Measurements from ENCODE around the gene ELMO1.

The ELMO1 gene

GRCh38 chr7:36928311-36928710 is 520.4 kb downstream of the ELMO1 start:
- no peak for DNase-seq

DNA sequence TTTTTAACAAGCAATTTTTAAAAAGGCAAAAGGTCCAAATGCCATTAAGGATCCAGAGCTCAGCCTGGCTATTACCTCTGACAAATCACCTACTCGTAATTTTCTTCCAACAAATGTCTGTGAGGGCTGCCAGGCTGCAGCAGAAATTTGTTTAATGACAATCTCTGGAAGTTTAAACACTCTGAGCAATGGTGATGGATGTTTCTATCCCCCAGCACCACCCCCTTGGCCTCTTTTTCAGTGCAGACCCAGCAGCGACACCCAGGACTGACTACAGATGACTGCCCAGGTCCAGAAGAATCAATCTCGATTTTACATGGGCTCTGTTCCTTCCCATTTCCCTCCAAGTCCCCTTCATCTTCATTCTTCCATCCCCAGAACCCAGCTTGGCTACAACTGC is 523.0 kb downstream of the ELMO1 start:
- DNase-seq = no peak

- no peak for DNase-seq
Measured at GRCh38 chr7:36925207-36925606, 523.5 kb downstream of the ELMO1 start.

DNA sequence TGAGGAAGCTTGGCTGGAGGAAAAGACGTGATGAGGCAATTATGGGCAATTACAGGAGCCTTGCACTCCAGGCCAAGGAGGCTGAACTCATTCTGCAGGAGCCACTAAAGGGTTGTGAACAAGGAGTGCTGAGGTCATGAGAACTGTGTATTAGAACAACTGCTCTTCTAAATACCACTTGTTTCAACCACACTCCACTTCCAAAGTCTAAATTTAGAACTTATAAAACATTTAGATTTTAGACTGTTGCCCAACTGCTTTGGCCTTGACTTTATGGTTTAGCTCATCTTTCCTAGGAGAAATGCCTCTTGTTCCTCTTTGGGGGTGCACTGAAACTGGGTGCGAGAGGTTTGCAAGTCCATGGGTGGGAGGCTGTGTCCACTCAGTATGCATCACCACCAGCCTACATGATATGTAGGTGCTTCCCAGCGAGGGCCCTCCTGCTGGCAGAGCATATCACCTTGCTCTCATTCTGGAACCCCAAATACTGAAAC is 524.7 kb downstream of the ELMO1 start:
- no peak for DNase-seq

DNA sequence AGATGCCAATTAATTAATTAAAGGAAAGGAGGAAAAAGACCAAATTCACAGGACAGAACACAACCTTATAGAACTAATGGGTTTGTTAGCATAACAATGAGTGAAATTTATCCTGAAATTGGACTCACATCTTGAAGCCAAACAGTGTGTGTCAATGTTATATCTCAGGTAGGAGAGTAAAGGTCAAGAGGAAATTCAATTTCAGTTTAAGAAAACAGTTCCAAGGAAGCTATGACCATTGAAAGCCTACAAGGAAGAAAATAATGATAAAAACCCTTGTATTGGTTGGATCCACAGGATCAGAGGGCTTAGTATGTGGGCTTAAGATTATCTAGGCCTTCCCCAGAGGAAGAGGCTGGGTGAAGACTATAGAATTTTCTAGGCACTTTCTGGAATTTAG is 525.5 kb downstream of the ELMO1 start:
- DNase-seq = no peak

GRCh38 chr7:36920433-36920832 is 528.2 kb downstream of the ELMO1 start:
- no peak for DNase-seq

GRCh38 chr7:36919738-36920137 is 528.9 kb downstream of the ELMO1 start:
- no peak for DNase-seq

DNA sequence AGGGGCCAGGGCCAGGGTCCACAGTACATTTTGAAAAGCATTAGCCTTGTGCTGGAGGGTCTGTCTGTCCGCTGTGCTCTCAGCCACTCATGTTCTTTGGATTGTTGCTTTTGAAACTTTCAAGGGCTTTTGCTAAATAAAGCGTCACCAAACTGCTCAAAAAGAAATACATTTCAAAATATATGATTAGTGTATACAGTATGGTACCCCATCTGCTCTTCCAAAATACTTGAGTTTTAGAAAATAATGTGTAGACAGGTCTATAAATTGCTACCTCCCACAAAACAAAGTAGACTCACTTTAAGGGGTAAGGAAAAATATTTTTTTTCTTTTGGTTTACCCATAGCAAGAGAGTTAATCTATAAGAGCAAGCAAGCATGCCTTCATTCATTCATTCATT is 530.1 kb downstream of the ELMO1 start:
- DNase-seq = no peak

DNA sequence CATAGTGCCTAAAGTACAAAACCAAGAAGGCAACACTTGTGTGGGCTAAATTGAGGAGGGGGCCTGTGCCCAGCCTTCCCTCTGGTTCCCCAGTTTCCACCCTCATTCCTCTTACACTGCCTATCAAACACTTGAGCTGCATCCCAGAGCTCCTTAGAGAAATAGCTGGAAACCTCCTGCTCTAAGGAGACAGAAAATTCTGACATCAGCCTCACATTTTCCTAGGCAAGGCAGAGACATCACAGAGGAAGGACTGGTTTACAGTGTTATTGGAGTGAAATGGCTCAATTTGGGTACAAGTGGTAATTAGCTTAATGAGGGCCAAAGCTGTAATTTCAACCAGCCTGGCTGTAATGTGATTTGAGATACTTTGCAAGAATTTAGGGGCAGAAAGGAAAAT is 532.0 kb downstream of the ELMO1 start:
- DNase-seq = no peak

GRCh38 chr7:36916116-36916515 is 532.5 kb downstream of the ELMO1 start:
- no peak for DNase-seq

- DNase-seq = no peak
Measured at GRCh38 chr7:36911788-36912187, 536.9 kb downstream of the ELMO1 start.

GRCh38 chr7:36910859-36911258 is 537.8 kb downstream of the ELMO1 start:
- no peak for DNase-seq

DNA sequence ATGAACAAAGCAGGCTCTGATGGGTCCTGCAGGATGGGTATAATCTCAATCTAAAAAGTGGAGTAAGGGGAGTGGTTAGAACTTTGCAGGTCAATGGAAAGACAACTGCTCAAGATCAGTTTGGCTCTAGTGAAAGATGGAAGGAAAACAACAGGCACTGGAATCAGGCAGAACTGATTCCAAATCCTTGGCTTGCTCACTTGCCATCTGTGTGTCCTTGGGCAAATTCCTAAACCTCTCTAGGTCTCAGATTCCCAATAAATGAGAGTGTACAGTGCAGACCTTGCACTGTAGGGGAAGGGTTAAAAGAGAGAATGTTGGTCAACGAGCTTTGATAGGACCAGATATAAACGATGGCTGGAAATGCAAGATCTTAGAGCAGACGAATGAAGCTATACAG is 538.3 kb downstream of the ELMO1 start:
- no peak for DNase-seq

GRCh38 chr7:36906956-36907635 is 541.6 kb downstream of the ELMO1 start:
- no peak for DNase-seq

- no peak for DNase-seq
Measured at GRCh38 chr7:36906448-36906847, 542.2 kb downstream of the ELMO1 start.

DNA sequence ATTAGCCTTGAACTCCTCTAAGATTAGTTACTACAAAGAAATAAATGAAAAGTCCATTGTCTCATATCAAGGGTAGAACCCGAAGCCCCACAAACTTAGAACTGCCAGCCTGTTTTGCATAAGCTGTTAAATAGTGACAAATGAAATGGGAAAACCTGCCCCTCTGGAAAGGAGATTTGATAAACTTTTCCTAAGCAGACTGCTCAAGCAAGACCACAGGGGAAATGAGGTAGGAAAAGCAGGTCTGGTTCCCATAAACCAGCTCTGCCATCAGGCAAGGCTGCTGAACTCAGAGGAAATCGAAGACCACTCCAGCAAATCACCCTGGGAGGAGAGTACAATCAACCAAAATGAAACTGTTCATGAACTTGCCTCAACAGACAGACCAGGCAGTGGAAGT is 542.8 kb downstream of the ELMO1 start:
- DNase-seq = no peak

DNA sequence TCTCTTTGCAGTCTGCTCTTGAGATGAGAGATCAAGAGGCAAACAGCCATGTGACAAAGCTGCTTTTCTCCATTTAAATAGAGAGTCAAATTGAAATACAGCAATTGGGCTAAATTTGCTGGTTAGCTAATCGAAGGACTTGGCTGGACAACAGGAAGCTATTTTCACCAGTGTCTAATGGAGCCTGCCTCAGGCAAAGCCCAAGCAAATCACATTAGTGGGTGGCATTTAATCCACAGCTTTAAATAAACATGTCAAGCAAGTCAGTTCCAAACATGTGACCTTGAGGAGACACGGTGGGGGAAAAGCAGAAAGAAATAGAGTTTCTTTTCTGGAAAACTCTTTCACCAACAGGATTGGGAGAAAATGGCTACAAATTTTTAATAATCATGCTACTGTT is 543.9 kb downstream of the ELMO1 start:
- DNase-seq = no peak

DNA sequence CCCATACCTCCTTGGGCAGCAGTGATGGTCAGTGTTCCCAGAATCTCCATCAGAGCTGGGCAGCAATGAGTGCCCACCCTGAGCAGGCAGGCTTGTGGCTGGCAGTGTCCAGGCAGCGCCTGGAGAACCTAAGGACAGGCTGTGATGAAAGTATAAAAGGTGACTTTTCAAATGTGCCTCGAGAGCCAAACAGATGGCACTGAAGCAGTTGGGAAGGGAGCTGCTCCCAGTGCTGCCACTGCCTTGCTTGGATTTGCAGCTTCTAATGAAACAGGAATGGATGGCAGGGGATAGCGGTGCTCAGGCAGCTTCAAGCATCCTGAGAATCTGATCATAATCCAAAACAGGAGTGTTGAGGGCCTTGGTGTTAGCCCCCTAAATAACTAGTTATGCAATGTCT is 544.6 kb downstream of the ELMO1 start:
- no peak for DNase-seq

DNA sequence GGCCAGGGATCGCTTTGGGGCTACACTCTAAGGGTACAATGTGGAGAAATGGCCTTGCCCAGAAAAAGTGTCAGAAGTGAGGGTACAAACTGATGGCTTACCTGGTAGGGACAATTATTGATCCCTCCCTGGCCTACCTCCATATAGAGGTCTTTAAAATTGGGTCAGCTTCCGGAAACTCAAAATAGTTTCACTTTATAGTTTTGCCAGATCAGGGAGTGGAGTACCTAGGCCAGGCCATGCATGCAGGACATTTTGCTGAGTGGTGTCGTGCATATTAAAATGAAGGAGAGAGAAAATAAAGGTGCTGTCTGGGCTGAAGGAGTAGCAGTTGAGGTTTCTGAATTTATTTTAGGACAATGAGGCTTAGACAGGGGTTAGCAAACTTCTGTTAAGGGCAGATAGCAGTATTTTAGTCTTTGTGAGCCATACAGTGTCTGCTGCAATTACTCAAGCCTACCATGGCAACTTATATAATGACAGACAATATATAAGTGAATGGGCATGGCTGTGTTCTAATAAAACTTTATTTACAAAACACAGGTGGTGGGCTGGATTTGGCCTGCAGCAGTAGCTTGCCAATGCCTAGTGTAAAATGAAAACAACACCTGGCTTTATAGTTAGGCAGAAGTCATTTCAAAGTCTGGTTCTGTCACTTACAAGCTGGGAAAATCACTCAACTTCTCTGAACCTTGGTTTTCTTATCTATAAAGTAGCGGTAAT is 547.5 kb downstream of the ELMO1 start:
- DNase-seq = no peak

GRCh38 chr7:36898186-36898585 is 550.5 kb downstream of the ELMO1 start:
- DNase-seq = no peak

DNA sequence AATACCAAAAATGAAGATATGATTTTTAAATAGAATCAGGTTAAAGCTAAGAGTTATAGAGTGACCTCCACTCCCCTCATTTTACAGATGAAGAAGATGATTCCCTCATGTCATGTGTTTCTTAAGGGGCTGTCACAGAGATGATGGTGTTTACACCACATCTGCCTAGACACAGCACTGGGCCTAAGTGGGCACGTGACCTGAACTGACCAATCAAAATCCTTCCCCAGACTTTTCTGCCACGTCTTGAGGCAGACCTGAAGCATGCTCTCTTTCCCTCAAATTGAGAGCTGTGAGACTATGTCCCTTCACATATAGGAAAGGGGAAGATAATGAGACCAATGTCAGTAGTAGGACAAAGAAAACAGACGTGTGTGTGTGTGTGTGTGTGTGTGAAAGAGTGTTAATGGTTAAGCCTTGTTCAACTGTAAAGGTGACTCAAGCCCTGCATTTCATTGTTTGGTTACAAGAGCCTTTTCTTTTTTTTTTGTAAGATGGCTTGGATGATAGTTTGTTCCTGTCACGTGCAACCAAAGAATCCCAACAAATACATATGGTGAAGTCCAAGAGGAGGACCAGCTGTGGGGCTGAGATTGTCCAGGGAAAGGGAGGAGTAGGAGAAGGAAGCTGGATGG is 551.6 kb downstream of the ELMO1 start:
- DNase-seq = no peak

- DNase-seq = no peak
Measured at GRCh38 chr7:36896418-36896817, 552.2 kb downstream of the ELMO1 start.

DNA sequence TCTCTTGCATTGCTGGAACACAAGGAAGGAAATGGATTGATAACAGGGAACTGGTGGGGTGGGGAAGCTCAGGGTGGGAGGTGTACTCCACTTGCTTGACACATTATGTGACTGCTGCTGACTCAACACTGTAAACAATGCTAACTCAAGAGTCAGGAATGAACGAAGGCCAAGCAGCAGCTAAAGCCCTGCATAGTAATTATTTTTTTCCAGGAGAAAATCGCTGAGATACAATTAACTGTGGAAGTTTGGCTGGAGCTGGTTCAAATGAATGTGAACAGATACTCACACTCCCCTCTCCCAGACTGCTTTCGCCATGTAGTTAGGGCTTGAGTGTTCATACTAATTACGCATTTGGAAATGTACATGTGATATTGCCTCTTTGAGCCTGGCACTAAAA is 553.5 kb downstream of the ELMO1 start:
- DNase-seq = no peak

GRCh38 chr7:36894190-36894589 is 554.5 kb downstream of the ELMO1 start:
- no peak for DNase-seq

Data from 8988T (cell line).